Erythroblast (primary cell): ENCODE measurements around the gene SIGLEC9.

Experiments
- DNase-seq, 2 experiments: peaks; one replicate each; lab custom pipeline; 2025; lab: John Stamatoyannopoulos, UW
- GATA1 ChIP-seq: IDR thresholded peaks from 2 replicates; pipeline ENCODE4 v1.6.1; 2011; ENCODE audit warnings: low read depth, mild to moderate bottlenecking, control low read depth, low read length, moderate library complexity
- POLR2A ChIP-seq: IDR thresholded peaks from 2 replicates; pipeline ENCODE4 v1.6.1; 2011; ENCODE audit warnings: mild to moderate bottlenecking, low read length

The SIGLEC9 gene

GRCh38 chr19:51158474-51159129, 33.9 kb downstream of the SIGLEC9 start:
- DNase-seq, result peak; percentile 74 to 87

GRCh38 chr19:51159656-51160055, 35.0 kb downstream of the SIGLEC9 start:
- no peak for TF ChIP-seq POLR2A
- no peak for TF ChIP-seq GATA1
- DNase-seq, result no peak

More at GRCh38 chr19:51158474-51159129, 33.9 kb downstream of the SIGLEC9 start:
- no peak for TF ChIP-seq POLR2A
- no peak for TF ChIP-seq GATA1

- DNase-seq, result no peak
- TF ChIP-seq POLR2A (no peak), GATA1 (no peak)
Observed at GRCh38 chr19:51161266-51161665, 36.6 kb downstream of the SIGLEC9 start.

DNA sequence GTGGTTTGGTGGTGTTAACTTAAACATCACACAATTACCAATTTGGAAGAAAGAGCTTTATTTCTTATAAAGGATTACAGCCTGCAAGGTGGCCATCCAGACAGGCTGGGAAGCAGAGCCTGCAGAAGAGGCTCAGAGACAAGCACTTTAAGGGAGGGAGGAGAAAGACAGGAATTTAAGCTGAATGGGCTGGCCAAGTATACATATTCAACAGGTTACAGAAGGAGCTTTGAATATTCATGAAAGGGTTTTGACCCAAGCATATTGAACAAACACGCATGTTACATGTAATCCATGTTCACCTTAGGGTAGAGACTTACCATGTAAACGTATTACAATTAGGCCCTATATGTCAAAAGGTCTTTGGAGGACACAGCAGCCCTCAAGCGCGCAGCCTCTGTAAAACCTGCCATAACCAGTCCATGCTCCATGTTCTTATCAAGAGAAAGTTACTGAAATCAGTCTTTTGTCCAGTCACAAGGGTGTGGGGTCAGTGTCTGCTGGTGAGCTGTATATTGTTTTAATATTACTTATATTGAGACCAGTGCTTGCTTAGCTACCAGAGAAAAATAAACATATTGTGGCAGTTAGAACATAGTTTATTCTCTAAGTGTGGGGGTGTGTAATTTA, 37.3 kb downstream of the SIGLEC9 start:
- TF ChIP-seq POLR2A (no peak), GATA1 (no peak)
- no peak for DNase-seq

DNA sequence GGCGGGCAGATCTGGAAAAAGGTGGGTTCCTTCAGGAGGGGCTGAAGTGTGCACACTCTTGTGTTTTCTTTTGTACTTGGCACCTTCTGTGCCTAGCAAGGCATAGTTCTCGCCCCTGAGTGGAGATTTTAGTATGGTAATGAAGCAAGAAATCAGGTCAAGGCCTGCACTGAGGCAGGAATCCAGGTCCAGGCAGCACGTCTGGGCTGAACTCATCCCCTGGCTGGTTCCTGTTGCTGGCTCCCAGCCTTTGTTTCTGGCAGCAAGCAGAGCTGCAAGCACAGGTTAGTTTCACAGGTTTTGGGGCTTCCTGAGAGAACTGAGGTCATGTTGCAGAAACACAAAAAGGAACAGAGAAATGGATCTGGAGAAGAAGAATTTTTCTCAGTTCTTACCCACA, 38.6 kb downstream of the SIGLEC9 start:
- no peak for DNase-seq
- TF ChIP-seq GATA1 (no peak), POLR2A (no peak)

DNA sequence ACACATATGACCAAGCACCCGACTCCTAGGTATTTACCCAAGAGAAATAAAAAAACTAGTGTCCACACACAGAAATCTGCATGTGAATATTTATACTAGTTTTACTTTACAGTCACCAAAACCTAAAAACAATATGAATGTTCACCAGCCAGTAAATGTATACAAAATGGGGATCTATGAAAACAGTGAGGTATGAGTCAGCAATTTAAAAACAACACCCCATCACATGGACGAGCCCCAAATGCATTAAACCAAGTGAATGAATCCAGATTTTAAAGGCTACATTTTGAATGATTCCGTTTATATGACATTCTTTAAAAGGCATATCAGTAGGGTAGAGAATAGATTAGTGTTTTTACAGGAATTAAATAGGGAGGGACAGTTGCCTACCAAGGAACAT, 39.5 kb downstream of the SIGLEC9 start:
- TF ChIP-seq GATA1 (no peak), POLR2A (no peak)
- DNase-seq, result no peak

DNA sequence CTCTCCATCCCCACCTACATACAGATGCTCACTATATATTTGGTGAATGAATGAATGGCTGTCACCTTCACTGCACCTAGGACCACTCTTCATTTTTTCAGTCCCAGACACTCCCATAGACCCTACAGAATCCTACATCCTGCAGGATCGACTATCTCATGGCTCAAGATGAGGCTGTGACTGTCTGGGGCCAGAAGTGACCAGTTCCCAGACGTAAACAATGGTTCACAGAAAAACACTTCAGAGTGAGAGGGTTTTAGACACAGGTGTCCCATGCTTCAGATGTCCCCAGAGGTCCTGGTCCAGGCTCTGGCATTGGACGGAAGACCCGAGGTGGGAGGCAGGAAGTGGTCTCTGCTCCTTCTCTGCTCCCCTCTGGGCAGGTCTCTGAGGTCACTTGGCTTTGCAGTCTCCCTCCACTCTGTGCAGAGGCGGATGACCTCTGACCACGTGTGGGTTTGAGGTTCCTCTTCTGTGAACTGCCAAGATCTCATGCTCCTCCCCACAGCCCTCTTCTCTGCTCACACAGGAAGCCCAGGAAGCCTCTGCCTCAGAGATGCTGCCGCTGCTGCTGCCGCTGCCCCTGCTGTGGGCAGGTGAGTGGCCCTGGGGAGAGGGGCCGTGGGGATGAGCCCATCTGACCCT, 42.3 kb downstream of the SIGLEC9 start:
- DNase-seq, result no peak
- no peak for TF ChIP-seq POLR2A
- no peak for TF ChIP-seq GATA1

GRCh38 chr19:51168564-51169282, 44.0 kb downstream of the SIGLEC9 start:
- TF ChIP-seq GATA1, result no peak
- no peak for TF ChIP-seq POLR2A
- peak; percentile 31 to 53 for DNase-seq

- peak; percentile 65 to 80 for DNase-seq
Observed at GRCh38 chr19:51169283-51169918, 44.7 kb downstream of the SIGLEC9 start.

DNA sequence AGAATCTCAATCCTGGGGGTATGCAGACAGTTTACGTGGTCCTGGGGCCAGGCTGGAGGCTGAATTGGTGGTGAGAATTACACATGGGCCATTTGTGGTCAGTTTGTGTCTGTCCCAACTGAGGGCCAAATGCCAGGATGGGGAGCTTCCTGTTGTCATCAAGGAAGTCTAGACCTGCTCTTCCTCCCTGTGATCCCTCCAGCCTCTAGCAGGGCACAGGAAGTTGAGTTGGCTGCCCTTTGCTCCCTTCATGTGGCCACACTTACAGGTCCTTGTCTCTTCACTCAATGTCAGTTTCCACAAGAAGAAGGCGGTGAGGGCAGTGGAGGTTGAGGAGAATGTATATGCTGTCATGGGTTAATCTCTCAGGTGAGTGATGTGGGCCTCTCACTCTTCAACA, 47.5 kb downstream of the SIGLEC9 start:
- no peak for DNase-seq
- TF ChIP-seq POLR2A (no peak), GATA1 (no peak)

DNA sequence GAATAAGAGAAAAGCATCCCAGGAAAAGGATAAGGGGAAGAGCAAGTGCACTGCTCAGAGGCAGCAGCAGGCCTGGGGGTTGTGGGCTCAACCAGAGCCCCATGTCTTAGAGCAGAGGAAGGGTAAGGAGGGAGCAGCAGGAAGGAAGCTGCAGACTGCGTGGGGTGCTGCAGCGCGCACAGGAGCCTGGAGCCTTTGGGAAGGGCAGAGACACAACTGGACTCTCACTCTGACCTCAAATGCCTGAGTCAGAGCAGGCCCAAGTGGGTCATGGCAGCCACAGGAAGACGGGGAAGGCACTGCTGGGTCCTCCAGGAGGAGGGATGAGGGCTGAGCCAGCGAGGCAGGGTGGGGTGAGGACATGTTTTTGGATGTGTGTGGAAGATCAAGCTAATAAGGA, 49.0 kb downstream of the SIGLEC9 start:
- TF ChIP-seq POLR2A (no peak), GATA1 (no peak)
- DNase-seq, result no peak

- no peak for TF ChIP-seq POLR2A
- TF ChIP-seq GATA1, result no peak
- no peak for DNase-seq
Observed at GRCh38 chr19:51179256-51179655, 54.5 kb downstream of the SIGLEC9 start.
